IMR-90 (cell line): ENCODE data around the gene LPGAT1. TPM values are rescaled to one million over a fixed set of nuclear protein-coding genes. Genes with fewer than 3 reads are reported as not detected.

Experiments used
- ATAC-seq: fragments of 200-7000 bp; cut with Tn5 transposase; 2 replicates; pipeline ENCODE4 v1.9.1; 2020; ENCODE audit warnings: low read depth, mild to moderate bottlenecking, moderate library complexity
- BruUV-seq: library from RNA; stranded (reverse); fragments of 400-500 nt; replicated peaks from 2 replicates; lab custom pipeline; 2021; lab: Mats Ljungman, UMichigan
- CTCF ChIA-PET: fragments of 300-600 bp; formaldehyde crosslinking; extraction: SDS; loops from one replicate; lab custom pipeline; 2021; ENCODE audit warnings: antibody characterized with exemption; lab: Yijun Ruan, JAX
- POLR2A ChIA-PET: fragments of 300-600 bp; sonication (Branson Sonifier 250); formaldehyde crosslinking; loops from one replicate; lab custom pipeline; 2022; ENCODE audit warnings: antibody characterized with exemption; ENCODE audit not compliant: unreplicated experiment; lab: Charles Lee
- DNase-seq: peaks from one replicate; pipeline ENCODE4 v3.0.0; 2013
- H2AFZ ChIP-seq: replicated peaks from 2 replicates; pipeline ENCODE3; 2013; ENCODE audit warnings: low read length, mild to moderate bottlenecking; ENCODE audit not compliant: poor library complexity
- H2AK5ac ChIP-seq: 2 replicates; pipeline ENCODE4 v1.6.1; 2013; ENCODE audit warnings: low read depth, low read length, inconsistent platforms
- H2AK9ac ChIP-seq: replicated peaks from 2 replicates; pipeline ENCODE3; 2013; ENCODE audit warnings: mild to moderate bottlenecking, low read depth, low read length, moderate library complexity; ENCODE audit not compliant: poor library complexity
- H2BK120ac ChIP-seq: 2 replicates; pipeline ENCODE4 v1.6.1; 2013; ENCODE audit warnings: low read depth, low read length, inconsistent platforms
- H2BK15ac ChIP-seq: 3 replicates; pipeline ENCODE4 v1.6.1; 2013; ENCODE audit warnings: low read depth, low read length, inconsistent platforms
- H2BK20ac ChIP-seq: 2 replicates; pipeline ENCODE4 v1.6.1; 2013; ENCODE audit warnings: low read depth, mild to moderate bottlenecking, inconsistent platforms, low read length, moderate library complexity
- H2BK5ac ChIP-seq: 2 replicates; pipeline ENCODE4 v1.6.1; 2013; ENCODE audit warnings: mild to moderate bottlenecking, low read depth, low read length, inconsistent platforms; ENCODE audit not compliant: poor library complexity, severe bottlenecking
- H3K14ac ChIP-seq: replicated peaks from 2 replicates; pipeline ENCODE4 v1.6.1; 2013; ENCODE audit warnings: low read depth, low read length, inconsistent platforms
- H3K18ac ChIP-seq: 2 replicates; pipeline ENCODE4 v1.6.1; 2013; ENCODE audit warnings: low read depth, low read length, control low read depth
- H3K23ac ChIP-seq: 2 replicates; pipeline ENCODE4 v1.6.1; 2013; ENCODE audit warnings: low read depth, low read length, inconsistent platforms
- H3K27ac ChIP-seq: 2 replicates; pipeline ENCODE4 v1.5.1; 2013; ENCODE audit warnings: mild to moderate bottlenecking, control low read depth, low read length; ENCODE audit not compliant: insufficient read depth
- H3K27me3 ChIP-seq: 2 replicates; pipeline ENCODE4 v1.6.1; 2013; ENCODE audit warnings: low read length; ENCODE audit not compliant: control insufficient read depth, insufficient read depth
- H3K36me3 ChIP-seq: 2 replicates; pipeline ENCODE4 v1.6.1; 2013; ENCODE audit warnings: low read length, mixed read lengths; ENCODE audit not compliant: control insufficient read depth, insufficient read depth
- H3K4ac ChIP-seq: 2 replicates; pipeline ENCODE4 v1.6.1; 2013; ENCODE audit warnings: low read depth, low read length, inconsistent platforms
- H3K4me1 ChIP-seq: 2 replicates; pipeline ENCODE4 v1.6.1; 2013; ENCODE audit warnings: low read length, mixed read lengths; ENCODE audit not compliant: control insufficient read depth, insufficient read depth
- H3K4me2 ChIP-seq: 2 replicates; pipeline ENCODE4 v1.6.1; 2013; ENCODE audit warnings: low read depth, mild to moderate bottlenecking, control low read depth, low read length, moderate library complexity
- H3K4me3 ChIP-seq: 2 replicates; pipeline ENCODE4 v1.5.1; 2013; ENCODE audit warnings: low read depth, mild to moderate bottlenecking, control low read depth, low read length, moderate library complexity; ENCODE audit not compliant: insufficient read depth
- H3K56ac ChIP-seq: 2 replicates; pipeline ENCODE4 v1.6.1; 2013; ENCODE audit warnings: low read length, inconsistent platforms; ENCODE audit not compliant: insufficient read depth; ENCODE audit errors: extremely low read depth
- H3K79me1 ChIP-seq, 2 experiments: 2 replicates each; pipeline ENCODE4 v1.6.1; 2013; ENCODE audit warnings: low read length in 2 of 2, inconsistent platforms in 1 of 2, low read depth in 1 of 2
- H3K9ac ChIP-seq: 2 replicates; pipeline ENCODE4 v1.6.1; 2013; ENCODE audit warnings: low read depth, low read length, control low read depth
- H3K9me1 ChIP-seq: 2 replicates; pipeline ENCODE4 v1.6.1; 2013; ENCODE audit warnings: low read length, inconsistent platforms; ENCODE audit not compliant: insufficient read depth
- H3K9me3 ChIP-seq: 2 replicates; pipeline ENCODE4 v1.6.1; 2013; ENCODE audit warnings: low read length; ENCODE audit not compliant: control insufficient read depth, insufficient read depth
- H4K20me1 ChIP-seq: 2 replicates; pipeline ENCODE4 v1.6.1; 2013; ENCODE audit warnings: low read length, inconsistent platforms; ENCODE audit not compliant: insufficient read depth
- H4K5ac ChIP-seq: 2 replicates; pipeline ENCODE4 v1.6.1; 2013; ENCODE audit warnings: mild to moderate bottlenecking, low read depth, low read length, control low read depth
- H4K8ac ChIP-seq, 2 experiments: 2 replicates each; pipeline ENCODE4 v1.6.1; 2013; ENCODE audit warnings: low read depth in 2 of 2, low read length in 2 of 2, control low read depth in 1 of 2, inconsistent platforms in 1 of 2
- H4K91ac ChIP-seq: 2 replicates; pipeline ENCODE4 v1.6.1; 2013; ENCODE audit warnings: low read depth, low read length, inconsistent platforms; ENCODE audit not compliant: insufficient read depth
- CEBPB ChIP-seq: IDR thresholded peaks from 2 replicates; pipeline ENCODE4 v1.6.1; 2012; ENCODE audit warnings: low read depth, low read length, improper control_type of control experiment
- USF2 ChIP-seq: fragments of 150-350 bp; IDR thresholded peaks from 2 replicates; pipeline ENCODE4 v1.6.1; 2017; ENCODE audit warnings: mild to moderate bottlenecking, antibody characterized with exemption, low read length, low read depth
- WGBS, 2 experiments: methylation state at CpG; one replicate each; pipeline versions ENCODE4 v1.1.5 to v1.1.7; 2013; ENCODE audit warnings: missing lambda C conversion rate in 2 of 2; ENCODE audit not compliant: insufficient read length in 1 of 2; ENCODE audit errors: extremely low coverage in 2 of 2; 5-methylcytosine and 5-hydroxymethylcytosine counted together
- dilution Hi-C: fragments of 300-500 bp; cut with HindIII; formaldehyde crosslinking; loops from one replicate; pipeline ENCODE4 v1.14.3; 2018; ENCODE audit warnings: low sequenced_read_pairs; ENCODE audit not compliant: unreplicated experiment
- in situ Hi-C: fragments of 300-500 bp; cut with MboI; formaldehyde crosslinking; loops from 3 replicates; pipeline ENCODE4 v1.14.3; 2019; ENCODE audit warnings: low sequenced_read_pairs, inconsistent platforms, mixed read lengths
- intact Hi-C: fragments of 100-400 bp; cut with micrococcal nuclease; formaldehyde crosslinking; loops from 2 replicates; pipeline ENCODE4 v1.10.0; 2022
- polyA plus RNA-seq, 3 experiments: library from polyadenylated mRNA; depleted of rRNA; stranded (reverse); fragments of >200 nt; gene quantifications; 2 replicates each; pipeline ENCODE4 v1.2.3, GENCODE V29; 2012; ENCODE audit warnings: low replicate concordance in 1 of 3
- total RNA-seq: library from RNA; depleted of rRNA; stranded (reverse); fragments of >200 nt; gene quantifications from 2 replicates; pipeline ENCODE4 v1.2.3, GENCODE V29; 2012

Gene LPGAT1
- total and polyA plus RNA-seq, 2 of the 4 experiments (the other 2 are of a cell fraction): 6.7 to 13.6 TPM

- Histone ChIP-seq H2BK20ac (no peak overlapping the region), H3K9ac (no peak overlapping the region), H3K27ac (no peak overlapping the region), H3K56ac (no peak overlapping the region), H2AK5ac (no peak overlapping the region), H3K9me1 (peaks cover 2% of the 10 kb centered on the region; the same call in 1 of the 2 replicates), H2AK9ac (no peak overlapping the region), H4K5ac (no peak overlapping the region), H3K9me3 (no peaks in the 10 kb centered on the region), H4K91ac (no peak overlapping the region), H4K20me1 (no peaks in the 10 kb centered on the region), H2BK15ac (no peak overlapping the region), H3K36me3 (peaks cover 6% of the 10 kb centered on the region; the same call in 1 of the 2 replicates), H3K4me3 (no peak overlapping the region), H3K4ac (no peak overlapping the region), H2BK5ac (no peak overlapping the region), H3K27me3 (no peaks in the 10 kb centered on the region), H3K79me1 (peaks cover 13 to 18% of the 10 kb centered on the region in 2 experiments), H2BK120ac (no peak overlapping the region), H3K18ac (no peak overlapping the region), H2AFZ (no peak overlapping the region), H3K4me2 (no peak overlapping the region), H3K14ac (no peak overlapping the region), H4K8ac (no peak overlapping the region), H3K4me1 (no peaks in the 10 kb centered on the region), H3K23ac (no peak overlapping the region)
- ATAC-seq: no peak
- BruUV-seq: no TSS peak
- no CpG with 5 or more reads among the region's 3 CpGs for WGBS, 2 experiments
- in situ Hi-C loops (no loop called here), intact Hi-C loops (no loop called here), dilution Hi-C loops (no loop called here)
- CTCF ChIA-PET: no interaction called here
- POLR2A ChIA-PET: no interaction called here
- no peak for DNase-seq
- no peak for TF ChIP-seq CEBPB
- TF ChIP-seq USF2: no peak
These were observed 29.5 kb downstream of the LPGAT1 start for GRCh38 chr1:211800925-211801607.
